H1 (cell line): ENCODE data around the gene CD8B2.
"Not testable (repeated sequence)": the region's sequence is repeated elsewhere in the genome, so short reads cannot be mapped to it uniquely, and the experiment has no call there.

Source experiments
- ATF2 ChIP-seq: IDR thresholded peaks from 2 replicates; pipeline ENCODE4 v1.6.1; 2012; ENCODE audit warnings: low read length, inconsistent platforms
- CBX8 ChIP-seq: fragments of 300-800, 300-1000 bp; sonication (generic); IDR thresholded peaks from 2 replicates; pipeline ENCODE4 v1.7.1; 2016; ENCODE audit warnings: low read depth, low read length, borderline replicate concordance
- CEBPB ChIP-seq: IDR thresholded peaks from 2 replicates; pipeline ENCODE4 v1.6.1; 2012; ENCODE audit warnings: low read depth, low read length
- CREB1 ChIP-seq: IDR thresholded peaks from 2 replicates; pipeline ENCODE4 v1.6.1; 2012; ENCODE audit warnings: inconsistent platforms
- EP300 ChIP-seq, 2 experiments: IDR thresholded peaks; 1 replicate in 1 of 2; 2 replicates in 1 of 2; pipeline ENCODE4 v1.6.1; 2011 to 2012; ENCODE audit warnings: low read depth in 2 of 2, low read length in 2 of 2, mild to moderate bottlenecking in 2 of 2, borderline replicate concordance in 1 of 2, inconsistent platforms in 1 of 2, moderate library complexity in 1 of 2
- POLR2A ChIP-seq, 2 experiments: IDR thresholded peaks; 1 replicate in 1 of 2; 2 replicates in 1 of 2; pipeline ENCODE4 v1.6.1; 2011; ENCODE audit warnings: low read depth in 2 of 2, low read length in 2 of 2, mild to moderate bottlenecking in 2 of 2; ENCODE audit errors: control extremely low read depth in 1 of 2
- POLR2AphosphoS5 ChIP-seq: IDR thresholded peaks from 2 replicates; pipeline ENCODE4 v1.6.1; 2011; ENCODE audit warnings: low read depth, low read length
- RAD21 ChIP-seq, 2 experiments: IDR thresholded peaks in 1 of 2; conservative IDR thresholded peaks in 1 of 2; 2 replicates each; pipeline ENCODE4 v1.6.1; 2011; ENCODE audit warnings: low read depth in 2 of 2, low read length in 2 of 2, improper control_type of control experiment in 1 of 2, inconsistent platforms in 1 of 2, mild to moderate bottlenecking in 1 of 2, moderate library complexity in 1 of 2
- SRF ChIP-seq: IDR thresholded peaks from 2 replicates; pipeline ENCODE4 v1.6.1; 2011; ENCODE audit warnings: mild to moderate bottlenecking, low read depth, low read length, moderate library complexity
- TAF7 ChIP-seq: optimal IDR thresholded peaks from 2 replicates; pipeline ENCODE3; 2011; ENCODE audit warnings: low read depth, mild to moderate bottlenecking, inconsistent platforms, low read length, moderate library complexity, borderline replicate concordance
- YY1 ChIP-seq: IDR thresholded peaks from 2 replicates; pipeline ENCODE4 v1.6.1; 2011; ENCODE audit warnings: low read depth, mild to moderate bottlenecking, low read length
- ZNF274 ChIP-seq: IDR thresholded peaks from 2 replicates; pipeline ENCODE4 v1.7.0; 2012; ENCODE audit warnings: low read length, borderline replicate concordance; ENCODE audit errors: extremely low read depth
- TF ChIP-seq, protein P1 (sequence below), 3 experiments: IDR thresholded peaks; 1 replicate in 2 of 3; 2 replicates in 1 of 3; pipeline versions ENCODE4 v1.5.1 to v1.6.1; 2011; ENCODE audit warnings: low read length in 3 of 3, mild to moderate bottlenecking in 3 of 3, inconsistent platforms in 2 of 3, low read depth in 1 of 3, moderate library complexity in 1 of 3; ENCODE audit not compliant: insufficient read depth in 1 of 3; ENCODE audit errors: control extremely low read depth in 1 of 3

DNA sequence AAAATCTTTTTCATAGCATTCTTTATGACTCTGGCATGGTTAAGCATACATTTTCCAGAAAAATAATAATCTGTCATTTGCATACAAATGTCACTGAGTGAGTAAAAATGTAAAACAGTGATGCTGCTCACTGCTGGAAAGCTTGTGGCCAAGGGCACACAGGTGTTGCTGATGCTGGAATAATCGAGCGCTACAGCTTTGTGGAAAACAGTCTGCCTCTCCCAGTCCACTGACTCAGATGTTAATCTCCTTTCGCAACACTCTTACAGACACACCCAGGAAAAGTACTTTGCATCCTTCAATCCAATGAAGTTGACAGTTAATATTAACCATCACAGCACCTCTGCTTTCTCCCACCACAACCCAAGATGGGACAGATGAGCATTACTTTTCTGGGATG is 27.7 kb downstream of the CD8B2 start:
- not testable (repeated sequence) for TF ChIP-seq POLR2A (IDR thresholded peaks at IDR 0.05; ENCODE audit: control extremely low read depth in 1 of 2, low read depth in 2 of 2, low read length in 2 of 2); YY1; ATF2; CEBPB; SRF; TAF7; CREB1; RAD21 (IDR thresholded peaks at IDR 0.05 in 1 of 2, conservative IDR thresholded peaks at IDR 0.05 in 1 of 2; ENCODE audit: low read depth in 2 of 2, low read length in 2 of 2); CBX8; EP300 (IDR thresholded peaks at IDR 0.05; ENCODE audit: borderline replicate concordance in 1 of 2, low read depth in 2 of 2, low read length in 2 of 2); POLR2AphosphoS5; ZNF274
- TF ChIP-seq, protein P1, sequence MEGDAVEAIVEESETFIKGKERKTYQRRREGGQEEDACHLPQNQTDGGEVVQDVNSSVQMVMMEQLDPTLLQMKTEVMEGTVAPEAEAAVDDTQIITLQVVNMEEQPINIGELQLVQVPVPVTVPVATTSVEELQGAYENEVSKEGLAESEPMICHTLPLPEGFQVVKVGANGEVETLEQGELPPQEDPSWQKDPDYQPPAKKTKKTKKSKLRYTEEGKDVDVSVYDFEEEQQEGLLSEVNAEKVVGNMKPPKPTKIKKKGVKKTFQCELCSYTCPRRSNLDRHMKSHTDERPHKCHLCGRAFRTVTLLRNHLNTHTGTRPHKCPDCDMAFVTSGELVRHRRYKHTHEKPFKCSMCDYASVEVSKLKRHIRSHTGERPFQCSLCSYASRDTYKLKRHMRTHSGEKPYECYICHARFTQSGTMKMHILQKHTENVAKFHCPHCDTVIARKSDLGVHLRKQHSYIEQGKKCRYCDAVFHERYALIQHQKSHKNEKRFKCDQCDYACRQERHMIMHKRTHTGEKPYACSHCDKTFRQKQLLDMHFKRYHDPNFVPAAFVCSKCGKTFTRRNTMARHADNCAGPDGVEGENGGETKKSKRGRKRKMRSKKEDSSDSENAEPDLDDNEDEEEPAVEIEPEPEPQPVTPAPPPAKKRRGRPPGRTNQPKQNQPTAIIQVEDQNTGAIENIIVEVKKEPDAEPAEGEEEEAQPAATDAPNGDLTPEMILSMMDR (IDR thresholded peaks at IDR 0.05; ENCODE audit: control extremely low read depth in 1 of 3, insufficient read depth in 1 of 3, low read depth in 1 of 3, low read length in 3 of 3) = not testable (repeated sequence)
